Thymus (tissue), 11 donors: ENCODE results near the gene SLAMF7. TPM values are rescaled to one million over a fixed set of nuclear protein-coding genes. Genes with fewer than 3 reads are reported as not detected.
A peak's percentile ranks its signal among the peaks of the same experiment; 100 is the strongest.

Experiments
- DNase-seq, 9 donors: peaks; one replicate each; pipeline ENCODE4 v3.0.0-alpha.2; 2013; ENCODE audit warnings: low spot score in 9 of 9, low read depth in 6 of 9, missing footprints in 1 of 9
- H3K27ac ChIP-seq, 2 donors: one replicate each; pipeline ENCODE4 v1.5.1; 2013; ENCODE audit warnings: control low read depth in 1 of 2, low read depth in 1 of 2, low read length in 1 of 2, mild to moderate bottlenecking in 1 of 2, moderate library complexity in 1 of 2
- H3K27me3 ChIP-seq, 2 donors: one replicate each; pipeline ENCODE4 v1.5.1; 2013; ENCODE audit warnings: low read length in 1 of 2; ENCODE audit not compliant: control insufficient read depth in 2 of 2, insufficient read depth in 1 of 2
- H3K36me3 ChIP-seq, 2 donors: one replicate each; pipeline ENCODE4 v1.5.1; 2013; ENCODE audit warnings: low read length in 1 of 2, mild to moderate bottlenecking in 1 of 2, moderate library complexity in 1 of 2; ENCODE audit not compliant: control insufficient read depth in 2 of 2, insufficient read depth in 2 of 2
- H3K4me1 ChIP-seq, 2 donors: one replicate each; pipeline ENCODE4 v1.5.1; 2013; ENCODE audit warnings: low read length in 2 of 2; ENCODE audit not compliant: control insufficient read depth in 2 of 2, insufficient read depth in 2 of 2
- H3K4me3 ChIP-seq, 2 donors: one replicate each; pipeline ENCODE4 v1.5.1; 2013; ENCODE audit warnings: low read length in 2 of 2, control low read depth in 1 of 2, mild to moderate bottlenecking in 1 of 2
- H3K9me3 ChIP-seq, 2 donors: one replicate each; pipeline ENCODE4 v1.5.1; 2013; ENCODE audit warnings: low read length in 1 of 2, mild to moderate bottlenecking in 1 of 2; ENCODE audit not compliant: control insufficient read depth in 2 of 2, insufficient read depth in 1 of 2
- WGBS: extraction: QIAGEN DNeasy Blood & Tissue Kit; methylation state at CpG from one replicate; pipeline ENCODE4 v1.1.7; 2013; 5-methylcytosine and 5-hydroxymethylcytosine counted together
- polyA plus RNA-seq: library from polyadenylated mRNA; stranded (reverse); fragments of 200-250 nt; gene quantifications from one replicate; pipeline ENCODE4 v1.2.3, GENCODE V29; 2013
- total RNA-seq: library from RNA; stranded (reverse); fragments of 120-200 nt; gene quantifications from one replicate; pipeline ENCODE4 v1.2.4, GENCODE V29; 2013
- donor health status: healthy.

Gene SLAMF7
- total and polyA plus RNA-seq, 2 donors = 6.4 to 17.6 TPM

DNA sequence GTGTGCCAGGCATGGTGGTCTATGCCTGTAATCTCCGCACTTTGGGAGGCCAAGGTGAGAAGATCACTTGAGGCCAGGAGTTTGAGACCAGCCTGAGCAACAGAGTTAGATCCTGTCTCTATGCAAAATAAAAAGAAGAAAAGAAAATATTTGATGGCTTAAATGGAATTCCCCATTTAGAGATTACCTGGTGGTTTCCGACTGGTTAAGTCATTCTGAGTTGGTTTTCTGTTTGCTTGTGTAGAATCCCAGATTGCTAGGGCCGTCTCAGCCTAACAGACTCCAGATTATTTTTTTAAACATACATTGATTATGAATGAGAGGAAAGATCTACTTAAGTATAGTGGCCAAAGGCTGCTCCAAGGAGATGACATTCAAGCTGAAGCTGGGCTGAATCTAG is 34.0 kb downstream of the SLAMF7 start:
- Histone ChIP-seq H3K36me3 (no peaks in the 10 kb centered on the region), H3K4me1 (peaks cover 0 to 20% of the 10 kb centered on the region in 2 donors), H3K4me3 (no peak overlapping the region), H3K27me3 (no peaks in the 10 kb centered on the region), H3K9me3 (no peaks in the 10 kb centered on the region), H3K27ac (no peak overlapping the region)
- DNase-seq = no peak
- whole genome bisulfite sequencing = 94% methylated on average over 3 of the region's 3 CpGs

DNA sequence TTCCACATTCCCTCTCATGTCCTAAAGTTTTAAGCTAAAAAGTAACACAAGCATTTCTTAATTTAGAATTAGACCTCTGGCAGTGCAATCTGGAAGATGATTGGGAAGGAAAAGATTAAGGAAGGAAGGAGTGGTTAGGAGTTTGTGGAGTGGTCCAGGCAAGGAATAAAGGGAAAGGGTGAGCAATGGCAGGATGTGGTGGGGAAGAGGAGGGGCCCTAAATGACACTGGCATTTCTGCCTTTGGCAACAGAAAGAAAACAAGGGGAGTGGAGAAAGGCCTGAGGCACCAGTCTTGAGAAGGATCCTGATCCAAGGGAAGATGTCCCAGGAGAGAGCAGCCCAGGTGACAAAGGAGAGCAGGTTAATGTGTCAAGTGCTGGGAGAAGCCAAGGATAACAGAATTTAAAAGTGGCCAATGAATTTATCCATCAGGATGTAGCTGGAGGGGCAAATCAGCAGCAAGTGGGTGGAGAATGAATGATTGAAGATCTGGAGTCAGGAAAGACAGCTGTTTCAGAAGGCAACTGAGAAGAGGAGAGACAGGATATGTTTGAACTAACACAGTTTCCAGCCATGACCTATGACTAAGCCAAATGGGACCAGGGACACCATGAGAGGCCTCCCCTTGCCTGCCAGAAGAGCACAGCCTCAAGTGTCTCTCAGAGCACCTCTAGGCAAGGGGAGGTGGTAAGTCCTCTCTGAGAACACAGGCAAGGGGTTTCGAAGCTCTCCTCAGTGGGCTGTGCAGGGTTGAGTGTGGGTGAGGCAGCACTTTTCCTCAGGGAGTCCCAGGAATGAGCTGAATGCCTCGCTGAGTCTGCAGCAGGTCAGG is 36.1 kb downstream of the SLAMF7 start:
- Histone ChIP-seq H3K9me3 (no peaks in the 10 kb centered on the region), H3K4me3 (no peak overlapping the region), H3K36me3 (no peaks in the 10 kb centered on the region), H3K27me3 (no peaks in the 10 kb centered on the region), H3K4me1 (peaks cover 0 to 18% of the 10 kb centered on the region in 2 donors), H3K27ac (no peak overlapping the region)
- WGBS = 99% methylated on average over 2 of the region's 2 CpGs
- DNase-seq = no peak

DNA sequence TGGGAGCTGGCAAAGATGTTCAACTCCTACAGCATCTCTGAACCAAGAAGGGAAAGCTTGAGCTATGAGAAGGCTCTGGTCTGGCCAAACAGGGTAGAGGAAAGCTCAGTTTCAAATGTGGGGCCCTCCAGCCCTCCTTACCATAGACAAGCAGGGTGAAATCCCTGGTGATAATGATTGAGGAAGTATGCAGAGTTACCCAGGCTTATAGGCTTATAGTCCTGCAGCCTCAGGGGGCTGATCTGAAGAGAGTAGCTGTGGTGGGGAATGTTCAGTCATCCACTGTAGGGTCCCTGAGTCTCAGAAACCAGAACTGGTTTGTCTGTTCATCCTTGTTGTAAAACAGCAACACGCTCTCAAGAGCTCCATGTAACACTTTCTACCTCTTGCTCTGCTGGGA is 37.1 kb downstream of the SLAMF7 start:
- no peak overlapping the region for H3K4me3 ChIP-seq
- no peaks in the 10 kb centered on the region for H3K36me3 ChIP-seq
- no peaks in the 10 kb centered on the region for H3K9me3 ChIP-seq
- peaks cover 0 to 18% of the 10 kb centered on the region in 2 donors for H3K4me1 ChIP-seq
- DNase-seq = no peak
- 97% methylated on average over 1 of the region's 1 CpG for WGBS
- no peak overlapping the region for H3K27ac ChIP-seq
- no peaks in the 10 kb centered on the region for H3K27me3 ChIP-seq

GRCh38 chr1:160777486-160778089 is 38.5 kb downstream of the SLAMF7 start:
- Histone ChIP-seq H3K4me1 (peaks cover 0 to 29% of the 10 kb centered on the region in 2 donors), H3K36me3 (no peaks in the 10 kb centered on the region), H3K27ac (no peak overlapping the region), H3K4me3 (no peak overlapping the region), H3K27me3 (no peaks in the 10 kb centered on the region), H3K9me3 (no peaks in the 10 kb centered on the region)
- DNase-seq = peak in 8 of 9 donors; percentile 56 to 86 (median 68)
- WGBS = 69% methylated on average over 7 of the region's 7 CpGs

- Histone ChIP-seq H3K4me1 (peaks cover 0 to 29% of the 10 kb centered on the region in 2 donors), H3K27ac (no peak overlapping the region), H3K9me3 (peaks cover 0 to 3% of the 10 kb centered on the region in 2 donors), H3K27me3 (no peaks in the 10 kb centered on the region), H3K4me3 (no peak overlapping the region), H3K36me3 (no peaks in the 10 kb centered on the region)
- 95% methylated on average over 6 of the region's 6 CpGs for WGBS
- DNase-seq = no peak
These were observed 39.9 kb downstream of the SLAMF7 start for GRCh38 chr1:160778976-160779375.

GRCh38 chr1:160779626-160780397 is 40.8 kb downstream of the SLAMF7 start:
- Histone ChIP-seq H3K27me3 (no peaks in the 10 kb centered on the region), H3K36me3 (no peaks in the 10 kb centered on the region), H3K27ac (no peak overlapping the region), H3K9me3 (peaks cover 0 to 3% of the 10 kb centered on the region in 2 donors), H3K4me1 (peaks cover 0 to 29% of the 10 kb centered on the region in 2 donors), H3K4me3 (no peak overlapping the region)
- peak in 2 of 9 donors; percentile 46 to 49 for DNase-seq
- WGBS = 94% methylated on average over 18 of the region's 18 CpGs

GRCh38 chr1:160780398-160780755 is 41.3 kb downstream of the SLAMF7 start:
- H3K27me3 ChIP-seq = no peaks in the 10 kb centered on the region
- H3K4me3 ChIP-seq = no peak overlapping the region
- 96% methylated on average over 2 of the region's 2 CpGs for WGBS
- no peak overlapping the region for H3K27ac ChIP-seq
- no peak for DNase-seq
- H3K36me3 ChIP-seq = no peaks in the 10 kb centered on the region
- H3K4me1 ChIP-seq = peaks cover 0 to 25% of the 10 kb centered on the region in 2 donors
- H3K9me3 ChIP-seq = peaks cover 0 to 3% of the 10 kb centered on the region in 2 donors

DNA sequence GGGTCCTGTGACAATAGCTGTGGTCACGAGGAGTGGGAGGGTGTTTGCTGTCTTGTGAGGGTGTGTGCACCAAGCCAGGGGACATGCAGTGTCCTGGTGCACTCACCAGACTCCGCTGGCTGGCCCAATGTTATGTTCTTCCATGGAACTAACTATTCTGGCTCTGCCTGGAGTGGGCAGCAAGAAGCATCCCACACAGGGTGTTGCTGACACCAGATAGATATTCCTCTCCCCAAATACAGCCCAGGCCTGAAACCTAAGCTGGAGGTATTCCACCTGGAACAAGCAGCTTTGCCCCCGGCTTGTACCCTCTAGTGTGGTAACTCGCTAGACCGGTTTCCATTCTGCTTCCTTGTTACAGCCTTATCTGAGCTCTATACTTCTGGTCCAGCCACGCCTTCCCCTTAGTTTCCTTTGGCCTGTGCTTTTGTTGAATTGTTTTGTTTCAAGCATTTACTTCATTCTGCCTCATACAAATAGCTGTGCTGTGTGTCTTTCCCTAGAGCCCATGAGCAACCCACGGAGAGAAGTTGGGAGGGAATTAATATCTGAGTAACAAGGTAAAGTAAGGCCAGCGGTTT is 42.2 kb downstream of the SLAMF7 start:
- 93% methylated on average over 8 of the region's 8 CpGs for WGBS
- Histone ChIP-seq H3K27ac (no peak overlapping the region), H3K4me1 (peaks cover 0 to 19% of the 10 kb centered on the region in 2 donors), H3K9me3 (peaks cover 0 to 3% of the 10 kb centered on the region in 2 donors), H3K36me3 (no peaks in the 10 kb centered on the region), H3K27me3 (no peaks in the 10 kb centered on the region), H3K4me3 (no peak overlapping the region)
- no peak for DNase-seq
